ENCODE results near the gene ANKRD33B. TPM values are rescaled to one million over a fixed set of nuclear protein-coding genes. Genes with fewer than 3 reads are reported as not detected.
A peak's percentile ranks its signal among the peaks of the same experiment; 100 is the strongest.
"Not testable (repeated sequence)": the region's sequence is repeated elsewhere in the genome, so short reads cannot be mapped to it uniquely, and the experiment has no call there.

The ANKRD33B gene
- total and polyA plus RNA-seq, 7 experiments from 2014 or later: 0.20 to 10.1 (median 0.75) TPM; not detected in 1

DNA sequence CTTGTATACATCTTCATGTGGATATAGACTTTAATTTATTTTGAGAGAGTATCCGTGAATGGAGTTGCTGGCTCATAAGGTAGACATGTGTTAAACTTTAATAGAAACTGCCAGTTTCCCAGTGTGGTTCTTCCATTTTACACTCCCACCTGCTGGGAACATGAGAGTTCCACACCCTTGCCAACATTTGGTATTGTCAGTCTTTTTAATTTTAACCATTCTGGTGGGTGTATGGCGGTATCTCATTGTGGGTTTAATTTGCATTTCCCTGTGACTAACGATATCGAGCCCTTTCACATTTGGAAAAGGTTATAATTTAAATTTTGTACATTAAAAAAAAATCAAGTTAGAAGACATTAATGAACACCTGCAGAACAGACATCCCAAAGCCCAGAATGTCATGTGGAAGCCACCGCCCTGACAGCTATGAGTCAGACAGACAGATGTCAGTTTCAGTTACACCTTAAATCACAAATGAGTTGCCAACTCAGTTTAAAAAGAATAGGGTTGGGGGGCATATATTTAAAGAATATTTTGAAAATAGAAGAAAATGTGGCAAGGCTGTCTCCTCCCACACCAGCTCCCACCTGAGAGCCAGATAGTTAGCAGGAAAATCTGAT lies 36.9 kb downstream of the ANKRD33B start:
- POLR2A ChIA-PET: interaction anchor here (0.6 kb wide), 1 partner anchor 8 kb away, joined by 3 read pairs; no protein-coding TSS in a partner anchor
- Mint-ChIP-seq H3K36me3 (peaks cover 0 to 23% (median 0%) of the 10 kb centered on the region in 5 donors), H3K4me3 (no peak overlapping the region), H3K4me1 (peaks cover 0 to 47% (median 6%) of the 10 kb centered on the region in 7 donors), H3K27ac (no peak overlapping the region), H3K9me3 (peaks cover 2 to 20% (median 4%) of the 10 kb centered on the region in 11 donors), H3K27me3 (peaks cover 0 to 4% (median 2%) of the 10 kb centered on the region in 5 donors)
- DNase-seq: no peak
- Histone ChIP-seq H3K4me1 (ENCODE audit: control insufficient read depth in 2 of 2, insufficient read depth in 2 of 2, low read length in 2 of 2) (peaks cover 0 to 4% of the 10 kb centered on the region in 2 donors), H3K27ac (ENCODE audit: low read depth, low read length) (no peak overlapping the region), H3K36me3 (ENCODE audit: control insufficient read depth in 2 of 3, insufficient read depth in 3 of 3, low read length in 3 of 3) (no peaks in the 10 kb centered on the region), H3K4me3 (ENCODE audit: low read length) (no peak overlapping the region), H3K27me3 (ENCODE audit: control insufficient read depth in 2 of 2, insufficient read depth in 2 of 2, low read length in 2 of 2) (no peaks in the 10 kb centered on the region), H3K9me3 (ENCODE audit: control insufficient read depth in 2 of 3, low read length in 3 of 3) (no peaks in the 10 kb centered on the region)
- CTCF ChIA-PET: interaction anchor here (0.6 kb wide), 1 partner anchor 156 kb away, joined by 3 read pairs; no protein-coding TSS in a partner anchor
- no peak for ATAC-seq
- intact Hi-C loops (cut with micrococcal nuclease): no loop called here

- no peak overlapping the region for H3K27ac ChIP-seq (ENCODE audit: low read depth, low read length)
- H3K4me3 Mint-ChIP-seq: peak overlapping the region in 4 of 10 donors; percentile 9 to 70 (median 49)
- peaks cover 0 to 40% (median 0%) of the 10 kb centered on the region in 7 donors for H3K4me1 Mint-ChIP-seq
- H3K36me3 ChIP-seq (ENCODE audit: control insufficient read depth in 2 of 3, insufficient read depth in 3 of 3, low read length in 3 of 3): no peaks in the 10 kb centered on the region
- intact Hi-C loops (cut with micrococcal nuclease): no loop called here
- H3K27me3 Mint-ChIP-seq: peaks cover 0 to 4% (median 2%) of the 10 kb centered on the region in 5 donors
- H3K9me3 Mint-ChIP-seq: peaks cover 0 to 20% (median 4%) of the 10 kb centered on the region in 11 donors
- H3K4me1 ChIP-seq (ENCODE audit: control insufficient read depth in 2 of 2, insufficient read depth in 2 of 2, low read length in 2 of 2): peaks cover 0 to 4% of the 10 kb centered on the region in 2 donors
- ChIA-PET POLR2A (interaction anchor here (0.6 kb wide), 1 partner anchor 8 kb away, joined by 3 read pairs; no protein-coding TSS in a partner anchor), CTCF (interaction anchor here (0.6 kb wide), 2 partner anchors 156 to 197 kb away, joined by 3 to 5 read pairs; no protein-coding TSS in a partner anchor)
- H3K27me3 ChIP-seq (ENCODE audit: control insufficient read depth in 2 of 2, insufficient read depth in 2 of 2, low read length in 2 of 2): no peaks in the 10 kb centered on the region
- peaks cover 0 to 19% (median 0%) of the 10 kb centered on the region in 5 donors for H3K36me3 Mint-ChIP-seq
- DNase-seq (no peak), ATAC-seq (no peak)
- no peak overlapping the region for H3K4me3 ChIP-seq (ENCODE audit: low read length)
- peak overlapping the region in 2 of 9 donors; percentile 41 to 42 for H3K27ac Mint-ChIP-seq
- no peaks in the 10 kb centered on the region for H3K9me3 ChIP-seq (ENCODE audit: control insufficient read depth in 2 of 3, low read length in 3 of 3)
These were observed 37.6 kb downstream of the ANKRD33B start for GRCh38 chr5:10601246-10602030.

DNA sequence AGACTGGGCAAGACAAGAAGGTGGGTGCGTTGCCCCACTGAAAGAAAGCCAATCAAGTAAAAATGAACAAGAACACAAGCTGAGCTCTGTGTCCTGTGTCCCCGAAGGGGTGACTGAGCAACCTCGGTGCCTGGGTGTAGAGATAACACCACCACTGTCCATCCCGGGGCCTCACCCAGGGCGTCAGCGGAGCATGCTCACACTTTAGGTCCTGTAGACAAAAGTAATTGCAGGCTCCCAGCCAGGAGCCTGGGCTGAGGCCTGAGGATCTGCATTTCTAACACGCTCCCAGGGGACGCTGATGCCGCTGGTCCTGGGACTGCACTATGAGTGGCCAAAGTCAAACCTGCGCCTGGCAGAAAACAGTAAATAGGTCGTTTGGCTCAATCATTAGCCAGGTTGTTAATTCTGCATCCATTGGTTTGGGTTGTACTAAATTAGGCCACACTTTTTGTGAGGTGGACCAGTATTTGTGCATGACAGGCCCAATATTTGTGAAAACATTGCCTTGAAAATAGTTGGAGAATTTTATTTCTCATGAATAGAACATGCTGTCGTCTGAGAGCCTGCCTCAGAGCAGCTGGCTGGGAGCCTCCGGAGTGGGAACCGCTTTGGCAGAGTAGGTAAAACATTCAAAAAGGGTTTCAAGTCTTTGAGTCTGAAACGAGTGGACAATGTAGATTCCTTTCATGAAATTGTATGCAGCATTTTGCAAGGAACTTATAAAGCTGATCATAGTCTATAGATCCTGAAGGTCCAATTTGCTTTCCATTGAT lies 38.3 kb downstream of the ANKRD33B start:
- DNase-seq: no peak
- CTCF ChIA-PET: interaction anchor here (0.6 kb wide), 1 partner anchor 197 kb away, joined by 5 read pairs; no protein-coding TSS in a partner anchor
- H3K4me3 Mint-ChIP-seq: no peak overlapping the region
- ATAC-seq: no peak
- peaks cover 0 to 16% (median 4%) of the 10 kb centered on the region in 11 donors for H3K9me3 Mint-ChIP-seq
- H3K4me3 ChIP-seq (ENCODE audit: low read length): no peak overlapping the region
- POLR2A ChIA-PET: no interaction called here
- H3K4me1 ChIP-seq (ENCODE audit: control insufficient read depth in 2 of 2, insufficient read depth in 2 of 2, low read length in 2 of 2): peaks cover 3 to 4% of the 10 kb centered on the region in 2 donors
- H3K27me3 Mint-ChIP-seq: peaks cover 1 to 9% (median 4%) of the 10 kb centered on the region in 5 donors
- no peak overlapping the region for H3K27ac Mint-ChIP-seq
- H3K27me3 ChIP-seq (ENCODE audit: control insufficient read depth in 2 of 2, insufficient read depth in 2 of 2, low read length in 2 of 2): no peaks in the 10 kb centered on the region
- peaks cover 3 to 38% (median 5%) of the 10 kb centered on the region in 7 donors for H3K4me1 Mint-ChIP-seq
- no peak overlapping the region for H3K27ac ChIP-seq (ENCODE audit: low read depth, low read length)
- intact Hi-C loops (cut with micrococcal nuclease): no loop called here
- H3K36me3 ChIP-seq (ENCODE audit: control insufficient read depth in 2 of 3, insufficient read depth in 3 of 3, low read length in 3 of 3): no peaks in the 10 kb centered on the region
- no peaks in the 10 kb centered on the region for H3K9me3 ChIP-seq (ENCODE audit: control insufficient read depth in 2 of 3, low read length in 3 of 3)
- peaks cover 0 to 14% (median 0%) of the 10 kb centered on the region in 5 donors for H3K36me3 Mint-ChIP-seq

DNA sequence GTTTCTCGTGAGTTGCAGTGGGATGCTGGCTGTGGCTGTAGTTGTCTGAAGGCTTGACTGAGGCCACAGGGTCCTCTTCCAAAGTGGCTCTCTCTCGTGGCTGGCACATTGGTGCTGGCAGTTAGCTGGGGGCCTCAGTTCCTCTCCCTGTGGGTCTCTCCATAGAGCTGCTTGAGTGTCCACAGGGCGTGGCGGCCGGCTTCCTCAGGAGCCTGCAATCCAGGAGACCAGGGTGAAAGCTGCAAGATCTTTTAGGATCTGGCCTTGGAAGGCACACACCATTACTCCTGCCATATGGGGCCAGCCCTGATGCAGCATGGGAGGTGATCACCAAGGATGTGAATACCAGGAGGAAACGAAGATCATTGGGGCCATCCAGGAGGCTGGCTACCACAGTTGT lies 41.1 kb downstream of the ANKRD33B start:
- intact Hi-C loops (cut with micrococcal nuclease): no loop called here
- Histone ChIP-seq H3K4me3 (ENCODE audit: low read length) (no peak overlapping the region), H3K9me3 (ENCODE audit: control insufficient read depth in 2 of 3, low read length in 3 of 3) (no peaks in the 10 kb centered on the region), H3K27me3 (ENCODE audit: control insufficient read depth in 2 of 2, insufficient read depth in 2 of 2, low read length in 2 of 2) (no peaks in the 10 kb centered on the region), H3K27ac (ENCODE audit: low read depth, low read length) (no peak overlapping the region), H3K4me1 (ENCODE audit: control insufficient read depth in 2 of 2, insufficient read depth in 2 of 2, low read length in 2 of 2) (peaks cover 4 to 9% of the 10 kb centered on the region in 2 donors), H3K36me3 (ENCODE audit: control insufficient read depth in 2 of 3, insufficient read depth in 3 of 3, low read length in 3 of 3) (no peaks in the 10 kb centered on the region)
- ATAC-seq (no peak), DNase-seq (no peak)
- H3K9me3 Mint-ChIP-seq: peaks cover 0 to 2% (median 0%) of the 10 kb centered on the region in 11 donors
- H3K36me3 Mint-ChIP-seq: peaks cover 0 to 5% (median 0%) of the 10 kb centered on the region in 5 donors
- H3K4me1 Mint-ChIP-seq: peaks cover 9 to 30% (median 12%) of the 10 kb centered on the region in 7 donors
- H3K4me3 Mint-ChIP-seq: no peak overlapping the region
- peaks cover 2 to 23% (median 9%) of the 10 kb centered on the region in 5 donors for H3K27me3 Mint-ChIP-seq
- ChIA-PET CTCF (no interaction called here), POLR2A (no interaction called here)
- H3K27ac Mint-ChIP-seq: no peak overlapping the region

DNA sequence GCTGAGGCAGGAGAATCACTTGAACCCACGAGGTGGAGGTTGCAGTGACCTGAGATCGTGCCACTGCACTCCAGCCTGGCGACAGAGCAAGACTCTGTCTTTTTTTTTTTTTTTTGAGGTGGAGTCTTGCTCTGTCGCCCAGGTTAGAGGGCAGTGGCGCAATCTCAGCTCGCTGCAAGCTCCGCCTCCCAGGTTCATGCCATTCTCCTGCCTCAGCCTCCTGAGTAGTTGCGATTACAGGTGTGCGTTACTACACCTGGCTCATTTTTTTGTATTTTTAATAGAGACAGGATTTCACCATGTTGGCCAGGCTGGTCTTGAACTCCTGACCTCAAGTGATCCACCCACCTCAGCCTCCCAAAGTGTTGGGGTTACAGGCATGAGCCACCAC lies 42.8 kb downstream of the ANKRD33B start:
- ATAC-seq; H3K9me3 Mint-ChIP-seq; CTCF ChIA-PET; H3K36me3 Mint-ChIP-seq; H3K4me3 ChIP-seq (ENCODE audit: low read length); intact Hi-C loops (cut with micrococcal nuclease); H3K27ac ChIP-seq (ENCODE audit: low read depth, low read length); H3K4me1 ChIP-seq (ENCODE audit: control insufficient read depth in 2 of 2, insufficient read depth in 2 of 2, low read length in 2 of 2); H3K27me3 ChIP-seq (ENCODE audit: control insufficient read depth in 2 of 2, insufficient read depth in 2 of 2, low read length in 2 of 2); H3K36me3 ChIP-seq (ENCODE audit: control insufficient read depth in 2 of 3, insufficient read depth in 3 of 3, low read length in 3 of 3); H3K27ac Mint-ChIP-seq; DNase-seq; H3K9me3 ChIP-seq (ENCODE audit: control insufficient read depth in 2 of 3, low read length in 3 of 3): not testable (repeated sequence)
- peaks cover 2 to 23% (median 9%) of the 10 kb centered on the region in 5 donors for H3K27me3 Mint-ChIP-seq
- POLR2A ChIA-PET: interaction anchor here (0.6 kb wide), 1 partner anchor 20 kb away, joined by 3 read pairs; no protein-coding TSS in a partner anchor
- peak overlapping the region in 2 of 10 donors; percentile 56 to 64 for H3K4me3 Mint-ChIP-seq
- H3K4me1 Mint-ChIP-seq: peaks cover 9 to 18% (median 12%) of the 10 kb centered on the region in 7 donors

GRCh38 chr5:10607023-10607665 lies 43.3 kb downstream of the ANKRD33B start:
- H3K27ac Mint-ChIP-seq: peak overlapping the region in 3 of 9 donors; percentile 29 to 41 (median 39)
- DNase-seq (no peak), ATAC-seq (peak; percentile 74)
- POLR2A ChIA-PET: no interaction called here
- H3K36me3 ChIP-seq (ENCODE audit: control insufficient read depth in 2 of 3, insufficient read depth in 3 of 3, low read length in 3 of 3): no peaks in the 10 kb centered on the region
- no peak overlapping the region for H3K27ac ChIP-seq (ENCODE audit: low read depth, low read length)
- H3K27me3 Mint-ChIP-seq: peaks cover 2 to 23% (median 9%) of the 10 kb centered on the region in 5 donors
- peaks cover 0 to 2% (median 0%) of the 10 kb centered on the region in 5 donors for H3K36me3 Mint-ChIP-seq
- peak overlapping the region; percentile 37 to 79 (median 60) for H3K4me3 Mint-ChIP-seq
- H3K4me1 Mint-ChIP-seq: peaks cover 9 to 17% (median 12%) of the 10 kb centered on the region in 7 donors
- H3K4me1 ChIP-seq (ENCODE audit: control insufficient read depth in 2 of 2, insufficient read depth in 2 of 2, low read length in 2 of 2): peaks cover 0 to 9% of the 10 kb centered on the region in 2 donors
- no peaks in the 10 kb centered on the region for H3K9me3 ChIP-seq (ENCODE audit: control insufficient read depth in 2 of 3, low read length in 3 of 3)
- no peak overlapping the region for H3K4me3 ChIP-seq (ENCODE audit: low read length)
- no peaks in the 10 kb centered on the region for H3K27me3 ChIP-seq (ENCODE audit: control insufficient read depth in 2 of 2, insufficient read depth in 2 of 2, low read length in 2 of 2)
- intact Hi-C loops (cut with micrococcal nuclease): no loop called here
- H3K9me3 Mint-ChIP-seq: no peaks in the 10 kb centered on the region
- CTCF ChIA-PET: interaction anchor here (1.4 to 2.1 kb wide), 2 partner anchors 20 to 156 kb away, joined by 3 to 8 read pairs; no protein-coding TSS in a partner anchor

Measured in naive thymus-derived CD4-positive, alpha-beta T cell (primary cell).